PC-9 (cell line): ENCODE measurements around the gene CTDSP1.

Source experiments
- EZH2 ChIP-seq: fragments of 200-600 bp; sonication (generic); IDR thresholded peaks from 2 replicates; pipeline ENCODE4 v1.8.0; 2017; ENCODE audit warnings: antibody characterized with exemption, low read depth
- TF ChIP-seq, protein P1 (sequence below): fragments of 200-600 bp; sonication (generic); conservative IDR thresholded peaks from 2 replicates; pipeline ENCODE4 v1.6.1; 2017; ENCODE audit warnings: mixed run types, antibody characterized with exemption, mild to moderate bottlenecking, moderate library complexity

DNA sequence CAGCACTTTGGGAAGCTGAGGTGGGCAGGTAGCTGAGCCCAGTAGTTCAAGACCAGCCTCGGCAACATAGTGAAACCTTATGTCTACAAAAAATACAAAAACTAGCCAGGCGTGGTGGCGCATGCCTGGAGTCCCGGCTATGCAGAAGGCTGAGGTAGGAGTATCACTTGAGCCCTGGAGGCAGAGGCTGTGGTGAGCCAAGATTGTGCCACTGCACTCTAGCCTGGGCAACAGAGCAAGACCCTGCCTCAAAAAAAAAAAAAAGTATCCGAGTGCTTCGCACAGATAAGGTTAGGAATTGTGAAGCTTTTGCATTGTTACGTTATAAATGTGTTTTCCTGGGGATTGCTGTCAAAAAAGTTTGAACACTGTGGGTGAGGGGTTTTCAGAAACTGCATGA, 4.1 kb downstream of the CTDSP1 start:
- TF ChIP-seq EZH2 = no peak
- TF ChIP-seq, protein P1, sequence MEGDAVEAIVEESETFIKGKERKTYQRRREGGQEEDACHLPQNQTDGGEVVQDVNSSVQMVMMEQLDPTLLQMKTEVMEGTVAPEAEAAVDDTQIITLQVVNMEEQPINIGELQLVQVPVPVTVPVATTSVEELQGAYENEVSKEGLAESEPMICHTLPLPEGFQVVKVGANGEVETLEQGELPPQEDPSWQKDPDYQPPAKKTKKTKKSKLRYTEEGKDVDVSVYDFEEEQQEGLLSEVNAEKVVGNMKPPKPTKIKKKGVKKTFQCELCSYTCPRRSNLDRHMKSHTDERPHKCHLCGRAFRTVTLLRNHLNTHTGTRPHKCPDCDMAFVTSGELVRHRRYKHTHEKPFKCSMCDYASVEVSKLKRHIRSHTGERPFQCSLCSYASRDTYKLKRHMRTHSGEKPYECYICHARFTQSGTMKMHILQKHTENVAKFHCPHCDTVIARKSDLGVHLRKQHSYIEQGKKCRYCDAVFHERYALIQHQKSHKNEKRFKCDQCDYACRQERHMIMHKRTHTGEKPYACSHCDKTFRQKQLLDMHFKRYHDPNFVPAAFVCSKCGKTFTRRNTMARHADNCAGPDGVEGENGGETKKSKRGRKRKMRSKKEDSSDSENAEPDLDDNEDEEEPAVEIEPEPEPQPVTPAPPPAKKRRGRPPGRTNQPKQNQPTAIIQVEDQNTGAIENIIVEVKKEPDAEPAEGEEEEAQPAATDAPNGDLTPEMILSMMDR = no peak
